Fibroblast of upper back skin (primary cell): ENCODE data around the gene EGR1.
"Not testable (repeated sequence)": the region's sequence is repeated elsewhere in the genome, so short reads cannot be mapped to it uniquely, and the experiment has no call there.

Experiments used
- DNase-seq: peaks from one replicate; pipeline ENCODE4 v3.0.0-alpha.2; 2013

The EGR1 gene

GRCh38 chr5:138469540-138470321 lies 4.5 kb downstream of the EGR1 start:
- DNase-seq = peak; percentile 28

GRCh38 chr5:138470322-138471051 lies 5.2 kb downstream of the EGR1 start:
- DNase-seq = peak; percentile 27

- no peak for DNase-seq
These were observed 5.7 kb downstream of the EGR1 start for GRCh38 chr5:138471052-138471361.

- DNase-seq = no peak
These were observed 7.1 kb downstream of the EGR1 start for GRCh38 chr5:138472353-138472752.

- DNase-seq = not testable (repeated sequence)
These were observed 7.9 kb downstream of the EGR1 start for GRCh38 chr5:138473151-138473550.

- DNase-seq = no peak
These were observed 11.6 kb downstream of the EGR1 start for GRCh38 chr5:138476918-138477317.

- DNase-seq = no peak
These were observed 17.4 kb downstream of the EGR1 start for GRCh38 chr5:138482638-138483037.

- peak; percentile 31 for DNase-seq
These were observed 23.2 kb downstream of the EGR1 start for GRCh38 chr5:138488481-138488945.

GRCh38 chr5:138489683-138490061 lies 24.4 kb downstream of the EGR1 start:
- DNase-seq = no peak

- no peak for DNase-seq
These were observed 25.5 kb downstream of the EGR1 start for GRCh38 chr5:138490648-138491283.

- no peak for DNase-seq
These were observed 26.0 kb downstream of the EGR1 start for GRCh38 chr5:138491284-138491648.

- peak; percentile 90 for DNase-seq
These were observed 26.6 kb downstream of the EGR1 start for GRCh38 chr5:138491669-138492559.

- DNase-seq = no peak
These were observed 27.3 kb downstream of the EGR1 start for GRCh38 chr5:138492560-138493045.

GRCh38 chr5:138495351-138495750 lies 30.1 kb downstream of the EGR1 start:
- no peak for DNase-seq

- no peak for DNase-seq
These were observed 33.1 kb downstream of the EGR1 start for GRCh38 chr5:138498376-138498775.

- DNase-seq = no peak
These were observed 36.8 kb downstream of the EGR1 start for GRCh38 chr5:138502121-138502520.

- no peak for DNase-seq
These were observed 37.2 kb downstream of the EGR1 start for GRCh38 chr5:138502521-138502920.

- peak; percentile 60 for DNase-seq
These were observed 38.4 kb downstream of the EGR1 start for GRCh38 chr5:138503487-138504270.

- no peak for DNase-seq
These were observed 39.5 kb downstream of the EGR1 start for GRCh38 chr5:138504799-138505198.

GRCh38 chr5:138506370-138507306 lies 41.4 kb downstream of the EGR1 start:
- DNase-seq = no peak

GRCh38 chr5:138507485-138507884 lies 42.2 kb downstream of the EGR1 start:
- not testable (repeated sequence) for DNase-seq
